ENCODE measurements around the gene SOCS1. TPM values are rescaled to one million over a fixed set of nuclear protein-coding genes. Genes with fewer than 3 reads are reported as not detected.

SOCS1 gene
- total RNA-seq, 2 experiments from 2014 or later, result 127 to 133 TPM

GRCh38 chr16:11219178-11219577, 36.8 kb downstream of the SOCS1 start:
- Mint-ChIP-seq H3K27me3 (no peaks in the 10 kb centered on the region), H3K36me3 (ENCODE audit: low read depth) (peaks cover 25% of the 10 kb centered on the region), H3K4me1 (peaks cover 46% of the 10 kb centered on the region), H3K4me3 (no peak overlapping the region), H3K9me3 (peaks cover 27% of the 10 kb centered on the region), H3K27ac (peak overlapping the region; percentile 6)
- ChIA-PET CTCF (interaction anchor here (0.6 to 3.6 kb wide), 7 partner anchors 10 to 440 kb away, joined by 3 to 15 read pairs (median 6); no protein-coding TSS in a partner anchor), POLR2A (no interaction called here)
- no peak for DNase-seq

GRCh38 chr16:11218604-11218962, 37.4 kb downstream of the SOCS1 start:
- ChIA-PET CTCF (interaction anchor here (0.6 to 3.6 kb wide), 10 partner anchors 9 to 538 kb away, joined by 3 to 15 read pairs (median 4); no protein-coding TSS in a partner anchor), POLR2A (interaction anchor here (0.7 kb wide), 1 partner anchor 225 kb away, joined by 3 read pairs; no protein-coding TSS in a partner anchor)
- H3K27me3 Mint-ChIP-seq, result no peaks in the 10 kb centered on the region
- H3K36me3 Mint-ChIP-seq (ENCODE audit: low read depth), result peaks cover 23% of the 10 kb centered on the region
- peaks cover 27% of the 10 kb centered on the region for H3K9me3 Mint-ChIP-seq
- H3K4me1 Mint-ChIP-seq, result peaks cover 43% of the 10 kb centered on the region
- no peak overlapping the region for H3K4me3 Mint-ChIP-seq
- H3K27ac Mint-ChIP-seq, result no peak overlapping the region
- DNase-seq, result no peak

- peaks cover 23% of the 10 kb centered on the region for H3K36me3 Mint-ChIP-seq (ENCODE audit: low read depth)
- DNase-seq, result no peak
- no peak overlapping the region for H3K4me3 Mint-ChIP-seq
- CTCF ChIA-PET, result interaction anchor here (0.6 to 3.6 kb wide), 12 partner anchors 9 to 539 kb away, joined by 3 to 15 read pairs (median 4); no protein-coding TSS in a partner anchor
- POLR2A ChIA-PET, result interaction anchor here (0.7 kb wide), 1 partner anchor 224 kb away, joined by 3 read pairs; no protein-coding TSS in a partner anchor
- H3K4me1 Mint-ChIP-seq, result peaks cover 38% of the 10 kb centered on the region
- no peaks in the 10 kb centered on the region for H3K27me3 Mint-ChIP-seq
- peak overlapping the region; percentile 62 for H3K27ac Mint-ChIP-seq
- peaks cover 27% of the 10 kb centered on the region for H3K9me3 Mint-ChIP-seq
Observed at GRCh38 chr16:11217651-11218603, 38.1 kb downstream of the SOCS1 start.

- no peak overlapping the region for H3K27ac Mint-ChIP-seq
- H3K4me1 Mint-ChIP-seq, result peaks cover 27% of the 10 kb centered on the region
- DNase-seq, result no peak
- no peak overlapping the region for H3K4me3 Mint-ChIP-seq
- H3K27me3 Mint-ChIP-seq, result no peaks in the 10 kb centered on the region
- H3K36me3 Mint-ChIP-seq (ENCODE audit: low read depth), result peaks cover 23% of the 10 kb centered on the region
- CTCF ChIA-PET, result interaction anchor here (0.7 to 3.4 kb wide), 6 partner anchors 9 to 110 kb away, joined by 3 to 15 read pairs (median 4); partner anchors contain the start of gene SOCS1
- POLR2A ChIA-PET, result no interaction called here
- peaks cover 27% of the 10 kb centered on the region for H3K9me3 Mint-ChIP-seq
Observed at GRCh38 chr16:11215935-11216556, 40.0 kb downstream of the SOCS1 start.

DNA sequence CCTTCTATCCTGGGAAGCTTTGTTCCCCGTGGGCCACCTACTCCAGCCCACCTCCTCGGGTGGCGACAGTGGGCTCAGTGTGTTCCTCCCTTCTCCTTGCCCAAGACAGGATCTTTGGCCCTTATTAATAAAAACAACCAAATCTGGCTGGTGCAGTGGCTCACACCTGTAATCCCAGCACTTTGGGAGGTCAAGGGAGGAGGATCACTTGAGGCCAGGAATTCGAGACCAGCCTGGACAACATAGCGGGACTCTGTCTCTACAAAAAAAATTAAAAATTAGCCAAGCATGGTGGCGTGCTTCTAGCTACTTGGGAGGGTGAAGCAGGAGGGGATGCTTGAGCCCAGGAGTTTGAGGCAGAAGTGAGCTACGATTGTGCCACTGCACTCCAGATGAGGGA, 42.2 kb downstream of the SOCS1 start:
- peaks cover 20% of the 10 kb centered on the region for H3K36me3 Mint-ChIP-seq (ENCODE audit: low read depth)
- H3K9me3 Mint-ChIP-seq, result peaks cover 22% of the 10 kb centered on the region
- H3K4me3 Mint-ChIP-seq, result no peak overlapping the region
- POLR2A ChIA-PET, result interaction anchor here (1.4 kb wide), 1 partner anchor 42 kb away, joined by 3 read pairs; the partner anchor contains the start of gene SOCS1
- H3K27ac Mint-ChIP-seq, result no peak overlapping the region
- H3K4me1 Mint-ChIP-seq, result peaks cover 9% of the 10 kb centered on the region
- CTCF ChIA-PET, result interaction anchor here (0.6 to 3.4 kb wide), 5 partner anchors 11 to 112 kb away, joined by 3 to 11 read pairs (median 4); no protein-coding TSS in a partner anchor
- H3K27me3 Mint-ChIP-seq, result no peaks in the 10 kb centered on the region
- no peak for DNase-seq

- Mint-ChIP-seq H3K36me3 (ENCODE audit: low read depth) (peaks cover 16% of the 10 kb centered on the region), H3K4me1 (peaks cover 5% of the 10 kb centered on the region), H3K4me3 (no peak overlapping the region), H3K27ac (no peak overlapping the region), H3K27me3 (no peaks in the 10 kb centered on the region), H3K9me3 (peaks cover 20% of the 10 kb centered on the region)
- POLR2A ChIA-PET, result interaction anchor here (1.4 kb wide), 1 partner anchor 43 kb away, joined by 3 read pairs; the partner anchor contains the start of gene SOCS1
- DNase-seq, result no peak
- CTCF ChIA-PET, result interaction anchor here (0.7 to 3.4 kb wide), 3 partner anchors 12 to 18 kb away, joined by 3 to 11 read pairs (median 8); no protein-coding TSS in a partner anchor
Observed at GRCh38 chr16:11213373-11213772, 42.6 kb downstream of the SOCS1 start.

DNA sequence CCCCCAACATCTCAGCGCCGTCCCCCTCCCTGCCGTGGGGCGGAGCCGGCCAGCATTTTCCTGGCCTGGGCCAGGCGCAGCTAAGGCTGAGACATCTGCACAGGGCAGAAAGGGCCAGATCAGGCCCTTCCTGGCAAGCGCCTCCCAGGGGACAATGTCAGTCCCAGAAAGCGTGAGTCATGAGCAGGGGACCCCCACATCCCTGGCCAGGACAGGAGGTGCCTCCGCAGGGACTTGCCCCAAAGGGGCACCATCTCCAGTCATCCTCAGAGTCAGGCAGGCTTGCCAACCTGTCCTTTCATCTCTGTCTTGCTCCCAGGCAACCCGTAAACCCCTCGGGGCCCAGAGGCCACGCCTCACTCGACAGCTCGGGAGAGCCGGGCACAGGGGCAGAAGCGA, 43.2 kb downstream of the SOCS1 start:
- ChIA-PET POLR2A (no interaction called here), CTCF (interaction anchor here (0.7 to 3.4 kb wide), 4 partner anchors 9 to 17 kb away, joined by 3 to 11 read pairs (median 6); no protein-coding TSS in a partner anchor)
- Mint-ChIP-seq H3K27ac (no peak overlapping the region), H3K4me1 (peaks cover 5% of the 10 kb centered on the region), H3K9me3 (peaks cover 19% of the 10 kb centered on the region), H3K4me3 (no peak overlapping the region), H3K36me3 (ENCODE audit: low read depth) (peaks cover 17% of the 10 kb centered on the region), H3K27me3 (no peaks in the 10 kb centered on the region)
- no peak for DNase-seq

DNA sequence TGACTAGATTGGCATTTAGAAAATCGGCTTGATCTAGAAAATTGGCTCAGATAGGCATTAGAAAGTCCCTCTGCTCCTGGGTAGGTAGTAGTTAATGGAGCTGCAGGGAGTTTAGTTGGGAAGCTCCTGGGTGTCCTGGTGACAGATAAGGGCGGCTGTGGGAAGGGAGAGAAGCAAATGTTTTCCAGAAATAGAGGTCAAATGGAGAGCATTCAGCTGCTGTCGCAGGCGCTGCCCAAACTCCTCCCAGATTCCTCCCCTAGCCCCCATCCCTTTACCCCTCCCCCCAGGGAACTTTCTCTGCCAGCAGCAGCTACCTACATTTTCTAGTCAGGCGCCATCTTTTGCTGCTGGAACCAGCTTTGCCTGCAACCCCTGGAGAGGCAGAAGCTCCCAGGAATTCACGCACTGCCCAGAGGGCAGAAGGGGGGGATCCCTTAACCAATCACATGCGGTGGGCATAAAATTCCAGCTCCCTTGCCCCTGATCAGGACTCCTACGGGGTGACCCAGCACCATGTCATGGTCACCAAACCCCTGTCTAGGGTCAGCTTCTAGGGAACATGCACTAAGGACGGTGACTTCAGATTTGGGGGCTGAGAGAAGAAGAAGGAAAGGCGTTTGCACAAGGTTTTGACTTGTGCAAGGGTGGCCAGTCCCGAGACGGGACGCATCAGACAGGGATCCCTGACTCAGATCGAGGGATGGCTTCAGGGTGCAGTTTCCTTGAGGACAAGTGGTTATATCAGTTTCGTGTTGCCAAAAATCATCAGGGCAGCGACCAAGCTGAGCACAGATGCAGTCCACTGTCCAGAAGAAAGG, 43.8 kb downstream of the SOCS1 start:
- H3K9me3 Mint-ChIP-seq, result peaks cover 20% of the 10 kb centered on the region
- no peak for DNase-seq
- no peaks in the 10 kb centered on the region for H3K27me3 Mint-ChIP-seq
- H3K27ac Mint-ChIP-seq, result no peak overlapping the region
- ChIA-PET POLR2A (no interaction called here), CTCF (interaction anchor here (1.3 to 3.4 kb wide), 3 partner anchors 10 to 18 kb away, joined by 3 to 11 read pairs (median 8); no protein-coding TSS in a partner anchor)
- peaks cover 7% of the 10 kb centered on the region for H3K4me1 Mint-ChIP-seq
- H3K4me3 Mint-ChIP-seq, result no peak overlapping the region
- H3K36me3 Mint-ChIP-seq (ENCODE audit: low read depth), result peaks cover 16% of the 10 kb centered on the region

DNA sequence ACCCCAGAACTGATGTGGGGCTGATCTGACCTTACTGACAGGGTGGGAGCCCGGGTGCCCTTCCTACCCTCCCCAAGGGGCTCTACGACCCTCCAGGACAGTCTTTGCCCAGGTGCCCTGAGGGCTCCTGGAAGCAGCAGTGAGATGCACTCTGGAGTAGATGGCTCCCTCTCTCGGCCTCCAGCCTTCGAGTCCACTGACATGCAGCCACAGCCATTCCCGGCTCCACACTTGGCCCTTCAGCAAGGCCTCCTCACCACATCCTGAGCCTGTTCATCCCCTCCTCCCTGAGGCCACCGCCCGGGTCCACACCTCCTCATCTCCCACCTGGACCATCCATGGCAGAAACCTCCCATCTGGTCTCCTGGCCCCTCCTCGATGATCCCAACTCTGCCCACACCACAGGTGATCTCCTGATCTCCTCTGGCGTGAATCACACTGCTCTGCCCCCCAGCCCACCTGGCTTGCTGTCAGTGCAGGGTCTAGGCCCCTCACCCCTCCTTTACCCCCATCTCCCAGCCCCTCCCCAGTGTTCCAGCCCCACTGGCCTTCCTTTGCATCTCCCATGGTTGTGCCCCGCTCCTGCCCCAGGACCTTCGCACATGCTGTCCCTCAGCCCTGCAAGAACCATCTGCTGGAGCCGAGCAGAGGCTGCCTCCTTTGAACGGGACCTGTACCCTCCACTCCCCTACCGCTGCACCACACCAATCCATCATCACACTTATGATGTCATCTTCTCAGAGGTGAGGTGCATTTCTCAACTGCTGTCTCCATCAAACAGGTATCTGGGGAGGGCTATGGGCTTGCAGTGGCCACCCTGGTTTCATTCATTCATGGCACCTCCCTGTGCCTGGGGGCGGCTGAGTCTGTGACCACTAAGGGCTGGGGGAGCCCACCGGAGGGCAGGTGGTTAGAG, 44.7 kb downstream of the SOCS1 start:
- Mint-ChIP-seq H3K27ac (peak overlapping the region; percentile 63), H3K9me3 (peaks cover 18% of the 10 kb centered on the region), H3K27me3 (no peaks in the 10 kb centered on the region), H3K36me3 (ENCODE audit: low read depth) (peaks cover 16% of the 10 kb centered on the region), H3K4me3 (no peak overlapping the region), H3K4me1 (peaks cover 16% of the 10 kb centered on the region)
- no peak for DNase-seq
- CTCF ChIA-PET, result interaction anchor here (1.3 to 3.4 kb wide), 2 partner anchors 10 to 16 kb away, joined by 3 to 11 read pairs; no protein-coding TSS in a partner anchor
- POLR2A ChIA-PET, result no interaction called here

DNA sequence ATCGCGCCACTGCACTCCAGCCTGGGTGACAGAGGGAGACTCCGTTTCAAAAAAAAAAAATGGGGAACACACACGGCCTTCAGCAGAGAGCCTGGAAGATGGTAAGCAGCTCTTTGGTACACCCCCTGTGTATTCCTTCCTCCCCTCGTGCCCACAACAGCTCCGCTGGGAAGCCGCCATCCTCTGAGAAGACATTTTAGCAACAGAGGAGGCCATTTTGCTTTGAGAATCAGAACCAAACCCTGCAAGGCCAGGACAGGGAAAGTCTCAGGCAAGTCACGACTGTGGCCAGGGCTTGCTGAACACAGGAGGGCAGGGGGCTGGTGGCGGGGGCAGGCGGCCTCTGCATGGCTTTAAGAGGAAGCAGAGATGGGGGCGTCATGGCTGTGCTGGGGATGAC, 45.7 kb downstream of the SOCS1 start:
- Mint-ChIP-seq H3K36me3 (ENCODE audit: low read depth) (peaks cover 9% of the 10 kb centered on the region), H3K4me3 (no peak overlapping the region), H3K9me3 (peaks cover 11% of the 10 kb centered on the region), H3K27me3 (no peaks in the 10 kb centered on the region), H3K4me1 (peaks cover 24% of the 10 kb centered on the region), H3K27ac (no peak overlapping the region)
- DNase-seq, result no peak
- CTCF ChIA-PET, result interaction anchor here (0.6 to 3.0 kb wide), 3 partner anchors 8 to 23 kb away, joined by 3 to 14 read pairs (median 4); no protein-coding TSS in a partner anchor
- POLR2A ChIA-PET, result no interaction called here

Data from activated CD4-positive, alpha-beta T cell treated with anti-CD3 and anti-CD28 coated beads, Interleukin-2, amount 10 ng/mL, durations not matched to agents 7 days and 5 days (primary cell).